Right lung (tissue), 5 donors: Measurements from ENCODE around the gene WDR37. TPM values are rescaled to one million over a fixed set of nuclear protein-coding genes. Genes with fewer than 3 reads are reported as not detected.

Experiments used
- DNase-seq, 2 donors: peaks; one replicate each; pipeline ENCODE4 v3.0.0-alpha.2; 2013
- polyA plus RNA-seq, 5 donors: library from polyadenylated mRNA; unstranded; fragments of 120-200 nt; gene quantifications; one replicate each; pipeline versions ENCODE4 v1.2.1 to v1.2.3, GENCODE V29; 2013; ENCODE audit warnings: inconsistent platforms in 1 of 5, low replicate concordance in 1 of 5; ENCODE audit not compliant: insufficient read length in 5 of 5, insufficient read depth in 1 of 5

The WDR37 gene
- polyA plus RNA-seq, 5 donors, result 15.4 to 18.8 (median 16.0) TPM

- no peak for DNase-seq
These were observed 70.3 kb downstream of the WDR37 start for GRCh38 chr10:1126461-1126860.

GRCh38 chr10:1127629-1128028 lies 71.4 kb downstream of the WDR37 start:
- DNase-seq, result no peak

DNA sequence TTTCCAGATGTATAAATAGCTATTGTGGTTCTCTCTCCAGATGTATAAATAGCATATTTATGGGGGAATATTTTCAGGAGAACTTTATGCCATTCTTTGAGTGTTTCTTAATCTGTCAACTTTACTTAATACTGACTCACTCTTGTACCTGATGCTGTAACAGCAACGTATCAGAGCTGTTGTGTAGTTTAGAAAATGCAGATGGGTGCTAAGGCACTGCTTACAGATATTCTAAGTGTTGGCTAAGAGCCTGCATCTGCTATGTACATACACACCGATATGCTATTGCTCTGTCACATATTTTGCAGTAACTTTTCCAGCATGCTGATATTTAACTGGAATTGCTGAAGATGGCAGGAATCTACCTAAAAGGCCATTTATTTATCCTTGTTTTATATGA lies 71.9 kb downstream of the WDR37 start:
- DNase-seq, result no peak

GRCh38 chr10:1128649-1129048 lies 72.5 kb downstream of the WDR37 start:
- no peak for DNase-seq

DNA sequence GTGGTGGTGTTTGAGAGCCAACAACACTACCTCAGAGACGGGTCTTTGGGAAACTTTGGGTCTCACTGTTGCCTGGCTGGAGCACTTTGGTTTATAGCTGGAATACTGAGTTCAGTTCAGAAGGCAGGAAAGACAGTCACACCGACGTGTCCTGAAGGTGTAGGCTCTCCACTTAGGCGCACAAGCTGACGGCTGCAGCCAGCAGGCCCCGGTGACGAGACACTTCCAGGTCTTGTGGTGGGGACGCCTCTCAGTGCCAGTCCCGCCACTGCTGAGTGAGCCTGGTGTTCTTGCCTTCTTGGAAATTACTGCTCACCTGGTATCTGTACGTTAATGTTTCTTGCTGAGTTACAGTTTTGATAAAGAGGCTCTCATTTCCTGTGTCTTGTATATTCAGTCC lies 74.0 kb downstream of the WDR37 start:
- no peak for DNase-seq

DNA sequence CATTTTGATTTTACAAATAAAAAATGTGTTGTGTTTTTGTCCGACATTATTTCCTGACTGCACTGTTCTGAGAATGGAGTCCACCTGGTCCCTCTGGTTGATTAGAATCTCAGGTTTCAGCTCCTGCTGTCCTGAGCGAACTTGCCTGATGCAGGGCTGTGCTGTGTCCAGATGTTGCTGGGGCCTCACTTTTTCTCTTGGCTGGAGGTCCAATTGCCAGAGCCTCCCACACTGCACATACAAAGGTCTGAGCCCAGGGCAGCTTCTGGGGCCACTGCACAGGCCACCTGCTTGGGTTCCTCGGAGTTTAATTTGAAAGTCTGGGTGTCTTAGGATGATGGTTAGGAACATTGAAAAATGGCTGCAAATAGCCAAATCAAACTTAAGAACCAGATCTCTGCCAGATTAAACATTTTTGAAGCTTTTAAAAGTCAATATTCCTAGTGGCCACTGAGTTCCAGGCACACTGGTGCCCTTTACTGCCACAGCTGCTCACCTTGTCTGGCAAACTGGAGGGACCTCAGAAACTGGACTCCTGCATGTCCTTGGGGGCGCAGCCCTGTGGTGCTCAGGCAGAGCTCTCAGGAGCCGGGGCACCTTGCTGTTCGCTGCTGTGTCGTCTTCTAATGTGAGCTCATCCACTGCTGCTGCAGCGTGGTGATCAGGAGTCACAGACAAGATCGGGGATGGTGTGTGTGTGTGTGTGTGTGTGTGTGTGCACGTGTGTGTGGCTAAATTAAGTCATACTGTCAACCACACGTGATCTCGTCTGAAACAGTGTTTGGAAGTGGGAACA lies 75.0 kb downstream of the WDR37 start:
- no peak for DNase-seq

- DNase-seq, result no peak
These were observed 76.4 kb downstream of the WDR37 start for GRCh38 chr10:1132584-1132983.

DNA sequence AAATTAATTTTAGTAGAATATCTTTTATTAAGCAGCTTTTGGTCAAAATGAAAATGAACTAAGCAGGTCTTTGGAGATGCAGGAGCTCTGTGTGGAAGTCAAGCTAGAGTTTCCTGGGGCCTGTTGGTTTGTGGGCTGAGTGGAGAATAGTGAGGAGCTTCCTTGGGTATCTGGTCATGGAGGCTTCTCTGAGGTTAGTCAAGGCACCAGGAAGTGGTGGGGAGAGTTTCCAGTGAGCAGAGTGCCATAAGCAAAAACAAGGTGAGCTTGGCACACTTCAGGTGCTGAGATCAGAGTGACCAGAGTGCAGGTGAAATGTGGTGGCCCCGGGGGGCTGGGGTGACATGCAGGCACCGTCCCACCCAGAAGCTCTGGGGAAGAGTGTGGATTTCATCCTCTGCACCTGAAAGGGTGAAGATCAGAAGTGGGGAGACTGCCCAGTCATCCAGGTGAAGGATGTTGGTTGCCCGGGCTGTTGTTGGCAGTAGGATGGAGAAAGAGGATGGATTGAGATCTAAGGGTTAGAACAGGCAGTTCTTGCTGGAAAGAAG lies 77.4 kb downstream of the WDR37 start:
- DNase-seq, result no peak

- DNase-seq, result no peak
These were observed 78.0 kb downstream of the WDR37 start for GRCh38 chr10:1134156-1134555.

DNA sequence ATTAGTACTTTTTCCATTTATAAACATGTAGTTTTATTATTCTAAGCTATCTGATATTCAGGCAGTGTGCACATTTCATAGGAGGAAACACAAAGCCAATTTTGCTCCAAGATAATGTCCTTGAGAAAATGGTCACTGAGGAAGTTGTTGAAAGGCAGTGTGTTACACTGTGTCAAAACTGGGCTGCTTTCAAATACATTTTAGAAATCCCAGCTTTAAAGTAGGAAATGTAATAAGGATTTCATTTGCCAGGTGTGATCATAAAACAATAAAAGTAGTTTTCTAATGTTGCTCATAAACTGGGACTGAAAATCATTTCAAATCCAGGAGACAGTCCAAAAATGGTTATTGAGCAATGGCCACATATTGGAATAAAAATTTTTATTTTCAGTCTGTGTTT lies 80.1 kb downstream of the WDR37 start:
- no peak for DNase-seq

DNA sequence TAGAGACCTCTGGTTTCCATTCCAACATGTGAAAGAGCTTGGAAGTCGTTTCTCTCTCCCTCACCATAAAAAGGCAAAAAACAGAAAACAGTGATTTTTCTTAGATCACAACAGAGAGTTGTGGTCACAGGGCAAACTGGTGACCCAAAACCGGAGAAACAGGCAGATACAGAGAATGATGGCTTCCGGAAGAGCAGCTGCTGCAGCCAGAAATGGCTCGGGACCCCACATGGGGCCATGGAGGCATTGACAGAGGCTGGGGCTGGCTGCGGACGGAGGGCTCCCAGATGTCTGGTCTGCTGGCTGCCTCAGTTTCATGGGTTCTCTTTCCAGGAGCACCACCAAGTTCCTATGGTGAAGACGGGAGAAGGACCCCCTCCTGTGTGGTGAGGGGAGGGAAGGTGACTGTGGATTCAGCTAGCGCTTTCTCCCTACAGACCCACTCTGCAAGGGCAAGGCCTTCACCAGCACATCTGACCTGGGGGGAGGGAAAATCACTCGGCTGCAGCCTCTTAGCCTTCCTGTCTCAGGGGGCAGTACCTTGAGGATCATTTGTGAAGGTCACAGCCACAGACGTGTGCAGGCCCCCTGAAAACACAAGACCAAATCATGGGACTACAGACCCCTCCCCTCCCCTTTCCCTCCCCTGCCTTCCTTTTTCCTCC lies 81.4 kb downstream of the WDR37 start:
- DNase-seq, result no peak

GRCh38 chr10:1138529-1138928 lies 82.3 kb downstream of the WDR37 start:
- DNase-seq, result no peak

- DNase-seq, result no peak
These were observed 85.1 kb downstream of the WDR37 start for GRCh38 chr10:1141261-1141660.

GRCh38 chr10:1141701-1142100 lies 85.5 kb downstream of the WDR37 start:
- no peak for DNase-seq

- DNase-seq, result no peak
These were observed 86.4 kb downstream of the WDR37 start for GRCh38 chr10:1142596-1142995.

DNA sequence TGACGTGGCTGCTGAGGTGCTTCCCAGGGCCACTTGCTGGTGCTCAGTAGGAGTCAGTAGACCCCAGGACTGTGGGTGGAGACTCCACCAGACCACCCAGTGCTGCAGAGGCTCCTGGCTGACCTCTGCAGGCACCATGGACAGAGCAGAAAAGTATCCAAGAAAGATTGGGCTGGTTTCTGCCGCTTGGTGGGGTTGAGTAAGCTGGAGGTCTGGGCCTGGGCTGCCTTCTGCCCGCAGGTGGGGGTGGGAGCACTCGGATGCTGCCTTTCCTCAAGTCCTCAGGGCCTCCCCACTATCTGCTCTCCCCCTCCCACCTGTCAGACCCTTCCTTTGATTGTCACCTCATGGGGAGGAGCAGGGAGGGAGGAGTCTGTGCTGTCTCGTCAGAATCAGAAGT lies 91.6 kb downstream of the WDR37 start:
- DNase-seq, result no peak

DNA sequence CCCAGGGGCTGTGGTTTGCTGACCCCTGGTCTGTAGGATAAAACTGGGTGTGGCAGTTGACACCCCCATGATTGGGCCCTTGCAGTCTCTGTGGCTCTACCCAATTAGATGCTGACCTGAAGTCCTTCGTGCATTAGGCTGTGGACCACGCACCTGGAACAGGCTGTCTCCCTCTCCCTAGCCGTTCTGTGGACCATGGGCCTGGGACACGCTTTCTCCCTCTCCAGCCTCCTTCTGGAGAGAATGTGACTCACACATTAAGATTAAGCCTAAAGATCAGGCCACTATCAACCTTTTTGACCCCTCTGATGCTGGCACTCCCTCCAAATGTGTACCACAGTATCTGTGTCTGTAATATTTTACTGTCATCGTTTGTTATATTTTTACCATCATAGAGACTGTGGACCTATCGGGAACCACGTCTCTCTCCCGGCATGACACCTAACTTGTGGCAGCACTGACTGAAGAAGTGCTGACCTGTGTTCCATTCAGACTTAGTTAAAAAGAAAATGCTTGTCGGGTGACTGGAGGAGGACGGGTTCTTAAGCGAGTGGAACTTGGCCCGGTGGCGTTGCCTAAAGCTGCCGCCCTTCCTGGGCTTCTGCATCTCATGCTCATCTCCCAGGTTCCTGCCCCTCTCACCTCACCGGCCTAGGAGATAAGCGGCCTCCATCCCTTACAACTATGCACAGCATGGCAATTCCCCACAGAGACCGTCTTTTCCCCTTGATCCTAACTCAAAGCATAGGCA lies 92.8 kb downstream of the WDR37 start:
- DNase-seq, result no peak

GRCh38 chr10:1149793-1150637 lies 93.8 kb downstream of the WDR37 start:
- peak; percentile 80 to 81 for DNase-seq

GRCh38 chr10:1150638-1150955 lies 94.4 kb downstream of the WDR37 start:
- no peak for DNase-seq

GRCh38 chr10:1151076-1152033 lies 95.2 kb downstream of the WDR37 start:
- DNase-seq, result no peak
